ENCODE data around the gene SMOC1.

GRCh38 chr14:70048313-70048654, 169.1 kb downstream of the SMOC1 start:
- no peak for TF ChIP-seq CTCF (conservative IDR thresholded peaks at IDR 0.05; ENCODE audit: low read depth, low read length)
- no peak for TF ChIP-seq EZH2 (IDR thresholded peaks at IDR 0.05; ENCODE audit: low read length, unreplicated experiment)

Measured in PC-3 (cell line).